Activated CD4-positive, alpha-beta T cell treated with anti-CD3 and anti-CD28 coated beads, Interleukin-2, amount 50 U/mL, for 1 hour (primary cell): Measurements from ENCODE around the gene PNPLA7.

Source experiments
- DNase-seq: peaks from one replicate; pipeline ENCODE4 v3.0.0-alpha.2; 2020

The PNPLA7 gene

GRCh38 chr9:137447722-137448601 is 102.2 kb downstream of the PNPLA7 start:
- DNase-seq = no peak

- no peak for DNase-seq
These were observed 103.2 kb downstream of the PNPLA7 start for GRCh38 chr9:137446851-137447471.

- no peak for DNase-seq
These were observed 104.2 kb downstream of the PNPLA7 start for GRCh38 chr9:137445930-137446431.

GRCh38 chr9:137445275-137445807 is 104.9 kb downstream of the PNPLA7 start:
- DNase-seq = peak; percentile 87

- no peak for DNase-seq
These were observed 106.0 kb downstream of the PNPLA7 start for GRCh38 chr9:137444106-137444790.

- DNase-seq = no peak
These were observed 108.3 kb downstream of the PNPLA7 start for GRCh38 chr9:137441935-137442321.

GRCh38 chr9:137441289-137441934 is 108.8 kb downstream of the PNPLA7 start, which contains the start of gene ENTPD8:
Gene ENTPD8, minus strand, starts transcription at chr9:137441357. Its CDS starts 3,072 bp downstream, at chr9:137438285.
- no peak for DNase-seq

GRCh38 chr9:137439158-137439714 is 111.0 kb downstream of the PNPLA7 start:
- no peak for DNase-seq

- no peak for DNase-seq
These were observed 111.5 kb downstream of the PNPLA7 start for GRCh38 chr9:137438591-137439157.

GRCh38 chr9:137437691-137438590 is 112.3 kb downstream of the PNPLA7 start:
- DNase-seq = no peak

- DNase-seq = no peak
These were observed 113.2 kb downstream of the PNPLA7 start for GRCh38 chr9:137436761-137437600.

- DNase-seq = no peak
These were observed 114.0 kb downstream of the PNPLA7 start for GRCh38 chr9:137435980-137436760.

- DNase-seq = no peak
These were observed 114.8 kb downstream of the PNPLA7 start for GRCh38 chr9:137435381-137435891.

GRCh38 chr9:137434498-137435380 is 115.5 kb downstream of the PNPLA7 start:
- no peak for DNase-seq

GRCh38 chr9:137433916-137434431 is 116.2 kb downstream of the PNPLA7 start:
- no peak for DNase-seq

- DNase-seq = no peak
These were observed 116.8 kb downstream of the PNPLA7 start for GRCh38 chr9:137433349-137433915.
